Measurements from ENCODE around the gene C1orf21. TPM values are rescaled to one million over a fixed set of nuclear protein-coding genes. Genes with fewer than 3 reads are reported as not detected.

The C1orf21 gene
- total RNA-seq, 2 experiments from 2014 or later, result 2.7 to 4.1 TPM

- Mint-ChIP-seq H3K36me3 (no peaks in the 10 kb centered on the region), H3K4me1 (no peaks in the 10 kb centered on the region), H3K27ac (no peak overlapping the region), H3K4me3 (no peak overlapping the region), H3K9me3 (peaks cover 11% of the 10 kb centered on the region), H3K27me3 (peaks cover 11% of the 10 kb centered on the region)
- no peak for DNase-seq
These were observed 148.6 kb downstream of the C1orf21 start for GRCh38 chr1:184535191-184535970.

- DNase-seq, result no peak
- peaks cover 7% of the 10 kb centered on the region for H3K27me3 Mint-ChIP-seq
- H3K27ac Mint-ChIP-seq, result no peak overlapping the region
- H3K36me3 Mint-ChIP-seq, result no peaks in the 10 kb centered on the region
- no peak overlapping the region for H3K4me3 Mint-ChIP-seq
- H3K4me1 Mint-ChIP-seq, result no peaks in the 10 kb centered on the region
- H3K9me3 Mint-ChIP-seq, result peaks cover 11% of the 10 kb centered on the region
These were observed 149.6 kb downstream of the C1orf21 start for GRCh38 chr1:184536246-184536985.

GRCh38 chr1:184539580-184539979 is 152.8 kb downstream of the C1orf21 start:
- H3K27ac Mint-ChIP-seq, result no peak overlapping the region
- H3K27me3 Mint-ChIP-seq, result peaks cover 2% of the 10 kb centered on the region
- no peaks in the 10 kb centered on the region for H3K4me1 Mint-ChIP-seq
- no peaks in the 10 kb centered on the region for H3K36me3 Mint-ChIP-seq
- DNase-seq, result no peak
- H3K9me3 Mint-ChIP-seq, result peaks cover 11% of the 10 kb centered on the region
- H3K4me3 Mint-ChIP-seq, result no peak overlapping the region

GRCh38 chr1:184541537-184542152 is 154.8 kb downstream of the C1orf21 start:
- H3K4me3 Mint-ChIP-seq, result no peak overlapping the region
- peaks cover 4% of the 10 kb centered on the region for H3K9me3 Mint-ChIP-seq
- DNase-seq, result no peak
- no peak overlapping the region for H3K27ac Mint-ChIP-seq
- no peaks in the 10 kb centered on the region for H3K27me3 Mint-ChIP-seq
- H3K4me1 Mint-ChIP-seq, result no peaks in the 10 kb centered on the region
- no peaks in the 10 kb centered on the region for H3K36me3 Mint-ChIP-seq

- DNase-seq, result no peak
- Mint-ChIP-seq H3K27me3 (no peaks in the 10 kb centered on the region), H3K4me3 (no peak overlapping the region), H3K4me1 (no peaks in the 10 kb centered on the region), H3K9me3 (peaks cover 3% of the 10 kb centered on the region), H3K36me3 (no peaks in the 10 kb centered on the region), H3K27ac (no peak overlapping the region)
These were observed 155.5 kb downstream of the C1orf21 start for GRCh38 chr1:184542291-184542690.

GRCh38 chr1:184545601-184546000 is 158.8 kb downstream of the C1orf21 start:
- no peaks in the 10 kb centered on the region for H3K9me3 Mint-ChIP-seq
- no peak overlapping the region for H3K4me3 Mint-ChIP-seq
- no peak overlapping the region for H3K27ac Mint-ChIP-seq
- DNase-seq, result no peak
- no peaks in the 10 kb centered on the region for H3K4me1 Mint-ChIP-seq
- H3K36me3 Mint-ChIP-seq, result no peaks in the 10 kb centered on the region
- no peaks in the 10 kb centered on the region for H3K27me3 Mint-ChIP-seq

GRCh38 chr1:184552446-184552845 is 165.6 kb downstream of the C1orf21 start:
- no peaks in the 10 kb centered on the region for H3K9me3 Mint-ChIP-seq
- no peak for DNase-seq
- H3K4me3 Mint-ChIP-seq, result no peak overlapping the region
- no peaks in the 10 kb centered on the region for H3K36me3 Mint-ChIP-seq
- no peak overlapping the region for H3K27ac Mint-ChIP-seq
- H3K4me1 Mint-ChIP-seq, result no peaks in the 10 kb centered on the region
- H3K27me3 Mint-ChIP-seq, result peaks cover 8% of the 10 kb centered on the region

- DNase-seq, result no peak
- peaks cover 8% of the 10 kb centered on the region for H3K27me3 Mint-ChIP-seq
- H3K27ac Mint-ChIP-seq, result no peak overlapping the region
- no peaks in the 10 kb centered on the region for H3K9me3 Mint-ChIP-seq
- H3K36me3 Mint-ChIP-seq, result no peaks in the 10 kb centered on the region
- no peak overlapping the region for H3K4me3 Mint-ChIP-seq
- H3K4me1 Mint-ChIP-seq, result no peaks in the 10 kb centered on the region
These were observed 167.0 kb downstream of the C1orf21 start for GRCh38 chr1:184553845-184554244.

GRCh38 chr1:184555665-184556641 is 169.1 kb downstream of the C1orf21 start:
- H3K27ac Mint-ChIP-seq, result no peak overlapping the region
- H3K4me1 Mint-ChIP-seq, result no peaks in the 10 kb centered on the region
- H3K9me3 Mint-ChIP-seq, result no peaks in the 10 kb centered on the region

GRCh38 chr1:184556665-184557064 is 169.8 kb downstream of the C1orf21 start:
- Mint-ChIP-seq H3K27ac (no peak overlapping the region), H3K4me1 (no peaks in the 10 kb centered on the region), H3K27me3 (peaks cover 4% of the 10 kb centered on the region), H3K4me3 (no peak overlapping the region), H3K36me3 (no peaks in the 10 kb centered on the region), H3K9me3 (no peaks in the 10 kb centered on the region)
- no peak for DNase-seq

More at GRCh38 chr1:184555665-184556641, 169.1 kb downstream of the C1orf21 start:
- no peak overlapping the region for H3K4me3 Mint-ChIP-seq
- no peaks in the 10 kb centered on the region for H3K36me3 Mint-ChIP-seq
- DNase-seq, result no peak
- H3K27me3 Mint-ChIP-seq, result peaks cover 8% of the 10 kb centered on the region

GRCh38 chr1:184557423-184558347 is 170.9 kb downstream of the C1orf21 start:
- no peak for DNase-seq
- Mint-ChIP-seq H3K36me3 (no peaks in the 10 kb centered on the region), H3K27me3 (peaks cover 4% of the 10 kb centered on the region), H3K9me3 (no peaks in the 10 kb centered on the region), H3K4me3 (no peak overlapping the region), H3K27ac (no peak overlapping the region), H3K4me1 (no peaks in the 10 kb centered on the region)

- Mint-ChIP-seq H3K27ac (no peak overlapping the region), H3K27me3 (peaks cover under 1% of the 10 kb centered on the region), H3K4me1 (no peaks in the 10 kb centered on the region), H3K4me3 (no peak overlapping the region), H3K36me3 (no peaks in the 10 kb centered on the region), H3K9me3 (no peaks in the 10 kb centered on the region)
- DNase-seq, result no peak
These were observed 171.9 kb downstream of the C1orf21 start for GRCh38 chr1:184558691-184559090.

GRCh38 chr1:184559117-184559713 is 172.4 kb downstream of the C1orf21 start:
- no peaks in the 10 kb centered on the region for H3K36me3 Mint-ChIP-seq
- H3K4me3 Mint-ChIP-seq, result no peak overlapping the region
- DNase-seq, result no peak
- H3K9me3 Mint-ChIP-seq, result no peaks in the 10 kb centered on the region
- H3K27me3 Mint-ChIP-seq, result no peaks in the 10 kb centered on the region
- H3K27ac Mint-ChIP-seq, result no peak overlapping the region
- H3K4me1 Mint-ChIP-seq, result no peaks in the 10 kb centered on the region

All from activated naive CD8-positive, alpha-beta T cell treated with anti-CD3 and anti-CD28 coated beads for 36 hours (primary cell).